ENCODE results near the gene SP9. TPM values are rescaled to one million over a fixed set of nuclear protein-coding genes. Genes with fewer than 3 reads are reported as not detected.
"Not testable (repeated sequence)": the region's sequence is repeated elsewhere in the genome, so short reads cannot be mapped to it uniquely, and the experiment has no call there.

Gene SP9
- total and polyA plus RNA-seq, 10 of the 15 experiments (the other 5 are each of a cell fraction or from before 2014, with no cell fraction given): not detected

DNA sequence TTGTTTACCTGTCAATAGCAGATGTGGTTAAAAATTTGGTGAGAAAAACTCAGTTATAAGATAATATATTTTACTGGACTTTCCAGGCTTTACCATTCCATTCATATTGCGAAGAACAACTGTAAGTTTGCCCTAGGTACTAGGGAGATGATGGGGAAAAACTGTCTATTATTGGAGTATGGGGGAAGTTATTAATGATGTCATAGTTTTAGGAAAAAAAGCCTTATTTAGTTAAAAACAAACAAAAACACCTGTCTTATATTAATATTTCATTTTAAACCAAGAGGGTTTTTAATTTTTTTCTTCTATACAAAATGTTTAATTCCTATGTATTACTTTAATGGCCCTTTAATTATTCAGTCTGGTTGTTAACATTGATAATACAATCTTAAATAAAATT, 18.2 kb downstream of the SP9 start:
- DNase-seq (ENCODE audit: low read depth, low spot score): no peak
- BruUV-seq (replicated peaks): no TSS peak
- 100% methylated on average over 1 of the region's 1 CpG for WGBS (ENCODE audit: insufficient coverage, insufficient replicate concordance, low lambda C conversion rate, missing lambda C conversion rate)
- Histone ChIP-seq H4K20me1 (ENCODE audit: control insufficient read depth, insufficient read depth) (no peaks in the 10 kb centered on the region), H3K4me1 (ENCODE audit: control insufficient read depth, insufficient read depth, low read length) (no peaks in the 10 kb centered on the region), H3K27ac (ENCODE audit: control insufficient read depth, insufficient read depth) (no peak overlapping the region), H3K9ac (ENCODE audit: control insufficient read depth, insufficient read depth, low read length) (no peak overlapping the region), H3K36me3 (ENCODE audit: control insufficient read depth in 2 of 2, insufficient read depth in 2 of 2, low read length in 1 of 2) (0 out of 4 replicates have a peak, but pooled peaks cover 0 to 3% of the 10 kb centered on the region in 2 experiments), H2AFZ (ENCODE audit: control insufficient read depth, low read depth, low read length) (no peak overlapping the region), H3K27me3 (replicated peaks in 1 of 2; ENCODE audit: control insufficient read depth in 2 of 2, insufficient read depth in 2 of 2, low read length in 1 of 2) (no peaks in the 10 kb centered on the region), H3K9me3 (replicated peaks; ENCODE audit: control insufficient read depth, insufficient read depth, low read length) (no peaks in the 10 kb centered on the region), H3K79me2 (ENCODE audit: control insufficient read depth, insufficient read depth, low read length) (no peaks in the 10 kb centered on the region), H3K4me3 (no peak overlapping the region), H3K4me2 (ENCODE audit: control insufficient read depth, insufficient read depth) (no peak overlapping the region)
- in situ Hi-C loops (cut with MboI) (no loop called here), intact Hi-C loops (cut with micrococcal nuclease; ENCODE audit: unreplicated experiment) (no loop called here)
- SMC1A ChIA-PET (ENCODE audit: uncharacterized antibody, unreplicated experiment): no interaction called here
- POLR2A ChIA-PET: no interaction called here
- CTCF ChIA-PET: no interaction called here
- ATAC-seq: no peak
- TF ChIP-seq ATF7 (IDR thresholded peaks at IDR 0.05; ENCODE audit: low read depth): peak; percentile 41; the same call in 1 of the 2 replicates
- no peak for TF ChIP-seq SKIL (IDR thresholded peaks at IDR 0.05; ENCODE audit: low read depth, poor library complexity, severe bottlenecking)
- no peak for TF ChIP-seq MAX (IDR thresholded peaks at IDR 0.05; ENCODE audit: low read depth, low read length)
- RAD21 ChIA-PET (ENCODE audit: unreplicated experiment): interaction anchor here (0.8 kb wide), 1 partner anchor 12 kb away, joined by 4 read pairs; no protein-coding TSS in a partner anchor
- FAIRE-seq: no peak

GRCh38 chr2:174356347-174356746, 21.6 kb downstream of the SP9 start:
- TF ChIP-seq SREBF2 (IDR thresholded peaks at IDR 0.05; ENCODE audit: low read length) (no peak), RFX5 (IDR thresholded peaks at IDR 0.05; ENCODE audit: low read depth, low read length) (no peak), TCF7 (IDR thresholded peaks at IDR 0.05; ENCODE audit: borderline replicate concordance) (no peak)
- FAIRE-seq: no peak
- in situ Hi-C loops (cut with MboI): no loop called here
- Histone ChIP-seq H3K4me3 (no peak overlapping the region), H3K4me2 (ENCODE audit: control insufficient read depth, insufficient read depth) (no peak overlapping the region), H3K79me2 (ENCODE audit: control insufficient read depth, insufficient read depth, low read length) (no peaks in the 10 kb centered on the region), H3K9ac (ENCODE audit: control insufficient read depth, insufficient read depth, low read length) (no peak overlapping the region), H3K9me3 (replicated peaks; ENCODE audit: control insufficient read depth, insufficient read depth, low read length) (no peaks in the 10 kb centered on the region), H3K4me1 (ENCODE audit: control insufficient read depth, insufficient read depth, low read length) (no peaks in the 10 kb centered on the region), H4K20me1 (ENCODE audit: control insufficient read depth, insufficient read depth) (no peaks in the 10 kb centered on the region), H3K27ac (ENCODE audit: control insufficient read depth, insufficient read depth) (no peak overlapping the region), H2AFZ (ENCODE audit: control insufficient read depth, low read depth, low read length) (no peak overlapping the region), H3K36me3 (ENCODE audit: control insufficient read depth in 2 of 2, insufficient read depth in 2 of 2, low read length in 1 of 2) (no peaks in the 10 kb centered on the region), H3K27me3 (replicated peaks in 1 of 2; ENCODE audit: control insufficient read depth in 2 of 2, insufficient read depth in 2 of 2, low read length in 1 of 2) (no peaks in the 10 kb centered on the region)
- ChIA-PET SMC1A (ENCODE audit: uncharacterized antibody, unreplicated experiment) (no interaction called here), RAD21 (ENCODE audit: unreplicated experiment) (no interaction called here), CTCF (interaction anchor here (1.0 kb wide), 1 partner anchor 15 kb away, joined by 3 read pairs; no protein-coding TSS in a partner anchor), POLR2A (no interaction called here)
- 100% methylated on average over 2 of the region's 2 CpGs for WGBS (ENCODE audit: insufficient coverage, insufficient replicate concordance, low lambda C conversion rate, missing lambda C conversion rate)
- intact Hi-C loops (cut with micrococcal nuclease; ENCODE audit: unreplicated experiment): no loop called here
- no peak for DNase-seq (ENCODE audit: low read depth, low spot score)
- no TSS peak for BruUV-seq (replicated peaks)
- ATAC-seq: no peak

GRCh38 chr2:174359663-174360062, 24.9 kb downstream of the SP9 start:
- H3K27me3 ChIP-seq (replicated peaks in 1 of 2; ENCODE audit: control insufficient read depth in 2 of 2, insufficient read depth in 2 of 2, low read length in 1 of 2); H3K4me2 ChIP-seq (ENCODE audit: control insufficient read depth, insufficient read depth); H3K4me3 ChIP-seq; POLR2A ChIA-PET; ATAC-seq; DNase-seq (ENCODE audit: low read depth, low spot score); H2AFZ ChIP-seq (ENCODE audit: control insufficient read depth, low read depth, low read length); H3K9me3 ChIP-seq (replicated peaks; ENCODE audit: control insufficient read depth, insufficient read depth, low read length); in situ Hi-C loops (cut with MboI); H3K4me1 ChIP-seq (ENCODE audit: control insufficient read depth, insufficient read depth, low read length); RAD21 ChIA-PET (ENCODE audit: unreplicated experiment); SMC1A ChIA-PET (ENCODE audit: uncharacterized antibody, unreplicated experiment); FAIRE-seq; H3K79me2 ChIP-seq (ENCODE audit: control insufficient read depth, insufficient read depth, low read length); BruUV-seq (replicated peaks); H3K36me3 ChIP-seq (ENCODE audit: control insufficient read depth in 2 of 2, insufficient read depth in 2 of 2, low read length in 1 of 2); H3K9ac ChIP-seq (ENCODE audit: control insufficient read depth, insufficient read depth, low read length); intact Hi-C loops (cut with micrococcal nuclease; ENCODE audit: unreplicated experiment); H3K27ac ChIP-seq (ENCODE audit: control insufficient read depth, insufficient read depth); H4K20me1 ChIP-seq (ENCODE audit: control insufficient read depth, insufficient read depth): not testable (repeated sequence)
- WGBS (ENCODE audit: insufficient coverage, insufficient replicate concordance, low lambda C conversion rate, missing lambda C conversion rate): 100% methylated on average over 4 of the region's 4 CpGs
- CTCF ChIA-PET: interaction anchor here (1.3 kb wide), 1 partner anchor 187 kb away, joined by 3 read pairs; no protein-coding TSS in a partner anchor

Measured in GM12878 (cell line).